Suppressor macrophage (primary cell): ENCODE measurements around the gene PPP1R9B.

Source experiments
- DNase-seq, 4 experiments: peaks; one replicate each; pipeline ENCODE4 v3.0.0-alpha.2; 2020 to 2022

Gene PPP1R9B

GRCh38 chr17:50088952-50089825 is 61.3 kb downstream of the PPP1R9B start:
- no peak for DNase-seq

- DNase-seq, result no peak
Observed at GRCh38 chr17:50087912-50088405, 62.5 kb downstream of the PPP1R9B start.

GRCh38 chr17:50087246-50087911 is 63.1 kb downstream of the PPP1R9B start:
- peak; percentile 80 to 86 (median 82) for DNase-seq
